ENCODE results near the gene BUB1.
"Not testable (repeated sequence)": the region's sequence is repeated elsewhere in the genome, so short reads cannot be mapped to it uniquely, and the experiment has no call there.

The BUB1 gene

GRCh38 chr2:110677530-110678456 is at the start of gene BUB1:
Gene BUB1, minus strand, starts transcription at chr2:110678063. Its CDS starts 68 bp downstream, at chr2:110677995.
- peak; percentile 99 for DNase-seq

- no peak for DNase-seq
These were observed 48.4 kb upstream of the BUB1 start for GRCh38 chr2:110726285-110726684.

- no peak for DNase-seq
These were observed 48.0 kb upstream of the BUB1 start for GRCh38 chr2:110725859-110726258.

- DNase-seq: no peak
These were observed 47.5 kb upstream of the BUB1 start for GRCh38 chr2:110725370-110725769.

GRCh38 chr2:110724820-110725219 is 47.0 kb upstream of the BUB1 start:
- DNase-seq: no peak

- DNase-seq: no peak
These were observed 42.7 kb upstream of the BUB1 start for GRCh38 chr2:110720547-110720946.

- DNase-seq: no peak
These were observed 41.1 kb upstream of the BUB1 start for GRCh38 chr2:110718990-110719389.

GRCh38 chr2:110718382-110718781 is 40.5 kb upstream of the BUB1 start:
- DNase-seq: no peak

- no peak for DNase-seq
These were observed 39.9 kb upstream of the BUB1 start for GRCh38 chr2:110717734-110718133.

- no peak for DNase-seq
These were observed 39.2 kb upstream of the BUB1 start for GRCh38 chr2:110716959-110717645.

GRCh38 chr2:110714452-110715224 is 36.8 kb upstream of the BUB1 start:
- no peak for DNase-seq

- DNase-seq: peak; percentile 95
These were observed 35.9 kb upstream of the BUB1 start for GRCh38 chr2:110713513-110714362.

- DNase-seq: no peak
These were observed 34.9 kb upstream of the BUB1 start for GRCh38 chr2:110712737-110713136.

GRCh38 chr2:110708455-110708854 is 30.6 kb upstream of the BUB1 start:
- no peak for DNase-seq

- DNase-seq: no peak
These were observed 29.6 kb upstream of the BUB1 start for GRCh38 chr2:110707386-110707965.

GRCh38 chr2:110702514-110703380 is 24.9 kb upstream of the BUB1 start:
- DNase-seq: no peak

GRCh38 chr2:110698253-110698652 is 20.4 kb upstream of the BUB1 start:
- not testable (repeated sequence) for DNase-seq

GRCh38 chr2:110695146-110695898 is 17.5 kb upstream of the BUB1 start:
- not testable (repeated sequence) for DNase-seq

GRCh38 chr2:110691612-110692258 is 13.9 kb upstream of the BUB1 start:
- DNase-seq: no peak
